PFSK-1 (cell line): ENCODE measurements around the gene KATNAL2.

Experiments
- FOXP2 ChIP-seq: optimal IDR thresholded peaks from 2 replicates; pipeline ENCODE3; 2011; ENCODE audit warnings: borderline replicate concordance, control low read depth, inconsistent platforms; ENCODE audit not compliant: insufficient read depth; ENCODE audit errors: extremely low read length, extremely low read depth
- POLR2AphosphoS5 ChIP-seq: IDR thresholded peaks from 2 replicates; pipeline ENCODE4 v1.6.1; 2012; ENCODE audit warnings: low read depth, mild to moderate bottlenecking, control low read depth, low read length, moderate library complexity
- SIN3A ChIP-seq: IDR thresholded peaks from 2 replicates; pipeline ENCODE4 v1.6.1; 2012; ENCODE audit warnings: mild to moderate bottlenecking, low read length, moderate library complexity, borderline replicate concordance; ENCODE audit not compliant: insufficient read depth
- TAF1 ChIP-seq: IDR thresholded peaks from 2 replicates; pipeline ENCODE4 v1.6.1; 2012; ENCODE audit warnings: low read length, control low read depth, borderline replicate concordance; ENCODE audit not compliant: insufficient read depth
- TF ChIP-seq, protein P1 (sequence below), 2 experiments: IDR thresholded peaks; 2 replicates each; pipeline versions ENCODE4 v1.6.1 to v1.8.0; 2011 to 2012; ENCODE audit warnings: low read depth in 2 of 2, low read length in 2 of 2, control low read depth in 1 of 2, inconsistent platforms in 1 of 2, mild to moderate bottlenecking in 1 of 2, moderate library complexity in 1 of 2; ENCODE audit not compliant: insufficient read depth in 1 of 2

Gene KATNAL2

DNA sequence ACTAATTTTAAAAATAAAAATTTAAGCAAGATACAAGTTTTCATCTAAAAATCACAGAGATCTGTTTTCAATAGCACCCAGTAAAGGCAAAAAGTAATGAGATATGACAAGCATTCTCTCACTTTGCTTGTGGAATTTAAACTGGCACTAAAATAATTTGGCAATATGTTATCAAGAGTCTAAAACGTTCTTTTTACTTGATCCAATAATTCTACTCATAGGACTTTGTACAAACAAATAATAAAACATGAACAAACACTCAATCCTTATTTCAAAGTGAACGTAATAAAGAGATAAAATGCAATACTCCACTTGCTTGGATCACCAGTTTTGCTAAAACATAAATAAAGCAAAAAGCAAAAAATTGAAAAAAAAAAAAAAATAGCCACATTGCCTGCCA, 30.5 kb upstream of the KATNAL2 start:
- TF ChIP-seq TAF1 (no peak), FOXP2 (no peak), POLR2AphosphoS5 (no peak), SIN3A (no peak)
- TF ChIP-seq, protein P1, sequence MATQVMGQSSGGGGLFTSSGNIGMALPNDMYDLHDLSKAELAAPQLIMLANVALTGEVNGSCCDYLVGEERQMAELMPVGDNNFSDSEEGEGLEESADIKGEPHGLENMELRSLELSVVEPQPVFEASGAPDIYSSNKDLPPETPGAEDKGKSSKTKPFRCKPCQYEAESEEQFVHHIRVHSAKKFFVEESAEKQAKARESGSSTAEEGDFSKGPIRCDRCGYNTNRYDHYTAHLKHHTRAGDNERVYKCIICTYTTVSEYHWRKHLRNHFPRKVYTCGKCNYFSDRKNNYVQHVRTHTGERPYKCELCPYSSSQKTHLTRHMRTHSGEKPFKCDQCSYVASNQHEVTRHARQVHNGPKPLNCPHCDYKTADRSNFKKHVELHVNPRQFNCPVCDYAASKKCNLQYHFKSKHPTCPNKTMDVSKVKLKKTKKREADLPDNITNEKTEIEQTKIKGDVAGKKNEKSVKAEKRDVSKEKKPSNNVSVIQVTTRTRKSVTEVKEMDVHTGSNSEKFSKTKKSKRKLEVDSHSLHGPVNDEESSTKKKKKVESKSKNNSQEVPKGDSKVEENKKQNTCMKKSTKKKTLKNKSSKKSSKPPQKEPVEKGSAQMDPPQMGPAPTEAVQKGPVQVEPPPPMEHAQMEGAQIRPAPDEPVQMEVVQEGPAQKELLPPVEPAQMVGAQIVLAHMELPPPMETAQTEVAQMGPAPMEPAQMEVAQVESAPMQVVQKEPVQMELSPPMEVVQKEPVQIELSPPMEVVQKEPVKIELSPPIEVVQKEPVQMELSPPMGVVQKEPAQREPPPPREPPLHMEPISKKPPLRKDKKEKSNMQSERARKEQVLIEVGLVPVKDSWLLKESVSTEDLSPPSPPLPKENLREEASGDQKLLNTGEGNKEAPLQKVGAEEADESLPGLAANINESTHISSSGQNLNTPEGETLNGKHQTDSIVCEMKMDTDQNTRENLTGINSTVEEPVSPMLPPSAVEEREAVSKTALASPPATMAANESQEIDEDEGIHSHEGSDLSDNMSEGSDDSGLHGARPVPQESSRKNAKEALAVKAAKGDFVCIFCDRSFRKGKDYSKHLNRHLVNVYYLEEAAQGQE (IDR thresholded peaks at IDR 0.05; ENCODE audit: insufficient read depth in 1 of 2, low read depth in 2 of 2, low read length in 2 of 2): no peak

DNA sequence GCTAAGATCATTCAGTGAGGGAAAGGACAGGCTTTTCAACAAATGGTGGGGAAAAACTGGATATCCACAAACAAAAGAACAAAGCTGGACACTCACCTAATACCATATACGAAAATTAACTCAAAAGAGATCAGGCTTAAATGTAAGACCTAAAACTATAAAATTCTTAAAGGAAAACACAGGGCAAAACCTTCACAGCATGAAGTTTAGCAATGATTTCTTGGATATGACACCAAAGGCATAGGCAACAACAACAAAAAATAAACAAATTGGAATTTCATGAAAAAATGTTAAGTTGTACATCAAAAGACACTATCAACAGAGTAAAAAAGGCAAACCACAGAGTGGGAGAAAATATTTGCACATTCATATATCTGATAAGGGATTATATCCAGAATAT, 28.4 kb upstream of the KATNAL2 start:
- TF ChIP-seq, protein P1 (IDR thresholded peaks at IDR 0.05; ENCODE audit: insufficient read depth in 1 of 2, low read depth in 2 of 2, low read length in 2 of 2): no peak
- TF ChIP-seq POLR2AphosphoS5 (no peak), FOXP2 (no peak)

DNA sequence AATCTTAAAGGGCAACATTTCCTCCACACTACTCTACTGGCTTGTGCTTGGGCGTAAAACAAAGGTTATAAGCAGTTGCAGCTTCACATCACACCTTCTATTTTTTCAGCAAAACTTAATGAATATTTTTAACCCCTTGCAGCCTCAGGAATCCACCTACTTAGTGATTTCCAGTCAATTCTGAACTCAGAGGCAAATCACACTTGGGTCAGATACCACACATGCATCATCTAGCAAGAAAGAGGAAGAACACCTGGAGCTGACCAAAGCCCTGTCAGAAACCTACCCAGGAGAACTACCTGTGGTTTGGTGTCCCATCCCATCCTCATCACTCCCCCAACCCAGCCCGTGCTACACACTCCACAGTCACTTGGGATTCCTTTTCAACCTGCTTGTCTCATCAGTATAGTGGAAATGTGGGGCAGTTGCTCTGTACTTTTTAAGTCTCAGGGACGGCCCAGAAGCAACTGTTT, 25.6 kb upstream of the KATNAL2 start:
- TF ChIP-seq SIN3A (no peak), FOXP2 (no peak), TAF1 (no peak)

DNA sequence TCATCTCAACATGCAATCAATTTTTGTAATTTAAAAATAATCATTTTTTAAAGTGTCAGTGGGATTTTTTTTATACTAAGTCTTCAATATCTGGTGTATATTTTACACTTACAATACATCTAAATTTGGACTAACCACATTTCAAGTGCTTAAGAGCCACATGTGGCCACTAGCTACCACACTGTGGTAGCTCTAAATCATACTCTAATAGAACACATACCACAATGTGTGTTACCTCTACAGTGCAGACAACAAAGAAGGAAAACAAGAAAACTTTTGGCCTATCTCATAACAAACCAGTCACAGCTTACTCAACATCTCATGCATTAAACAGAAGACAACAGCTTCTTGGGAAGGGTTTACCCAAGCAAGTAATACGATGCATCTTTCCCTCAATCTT, 24.6 kb upstream of the KATNAL2 start:
- TF ChIP-seq POLR2AphosphoS5 (no peak), SIN3A (no peak), TAF1 (no peak), FOXP2 (no peak)
- TF ChIP-seq, protein P1 (IDR thresholded peaks at IDR 0.05; ENCODE audit: insufficient read depth in 1 of 2, low read depth in 2 of 2, low read length in 2 of 2): no peak

DNA sequence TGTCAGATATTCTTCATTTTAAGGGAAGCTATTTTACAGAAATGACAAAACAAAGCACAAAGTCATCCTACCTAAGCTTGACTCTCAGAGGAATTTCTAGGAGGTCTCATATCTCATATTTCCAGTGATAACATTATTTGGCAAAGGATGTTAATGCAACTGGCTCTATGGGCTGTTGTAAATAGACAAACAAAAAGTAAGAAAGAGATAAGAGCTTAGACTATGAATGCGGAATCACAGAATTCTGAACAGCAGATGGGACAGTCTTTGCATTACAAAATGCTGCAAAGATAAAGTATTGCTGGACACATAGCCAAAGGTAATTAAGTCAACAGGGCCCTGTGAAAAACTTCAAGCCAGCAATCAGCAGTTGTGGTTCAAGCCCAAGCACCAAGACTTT, 24.0 kb upstream of the KATNAL2 start:
- TF ChIP-seq POLR2AphosphoS5 (no peak), SIN3A (no peak), FOXP2 (no peak), TAF1 (no peak)
- TF ChIP-seq, protein P1 (IDR thresholded peaks at IDR 0.05; ENCODE audit: insufficient read depth in 1 of 2, low read depth in 2 of 2, low read length in 2 of 2): no peak
